HCT116 (cell line): ENCODE data around the gene MYOM1. TPM values are rescaled to one million over a fixed set of nuclear protein-coding genes. Genes with fewer than 3 reads are reported as not detected.

Experiments used
- ATAC-seq: fragments of 200-7000 bp; cut with Tn5 transposase; 2 replicates; pipeline ENCODE4 v1.9.1; 2020; ENCODE audit warnings: mild to moderate bottlenecking, moderate library complexity
- BruUV-seq: library from RNA; stranded (reverse); fragments of 400-500 nt; replicated peaks from 2 replicates; lab custom pipeline; 2021; lab: Mats Ljungman, UMichigan
- CTCF ChIA-PET: fragments of 300-600 bp; sonication (Branson Sonifier 250); formaldehyde crosslinking; loops from one replicate; lab custom pipeline; 2021; ENCODE audit warnings: antibody characterized with exemption; lab: Charles Lee
- POLR2A ChIA-PET: fragments of 300-600, 350-600 bp; sonication (Branson Sonifier 250); formaldehyde crosslinking; loops from one replicate; lab custom pipeline; 2021; ENCODE audit warnings: antibody characterized with exemption; lab: Charles Lee
- RAD21 ChIA-PET, 2 experiments: fragments of 300-600 bp; sonication (Branson Sonifier 250); formaldehyde crosslinking; loops; one replicate each; lab custom pipeline; 2023; ENCODE audit warnings: low total read pairs in 2 of 2; ENCODE audit not compliant: uncharacterized antibody in 2 of 2, unreplicated experiment in 2 of 2, low non-redundant PET in 1 of 2; lab: Charles Lee
- DNase-seq: peaks from one replicate; pipeline ENCODE4 v3.0.0-alpha.2; 2010; ENCODE audit warnings: low read depth, low spot score
- H2AFZ ChIP-seq: fragments of 200-600 bp; shearing (Covaris generic), sonication (generic); 2 replicates; pipeline ENCODE4 v1.6.1; 2017; ENCODE audit warnings: low read depth, mixed run types, mixed read lengths, antibody characterized with exemption, low read length; ENCODE audit not compliant: poor library complexity, severe bottlenecking
- H3K27ac ChIP-seq: 2 replicates; pipeline ENCODE4 v1.5.1; 2012; ENCODE audit warnings: low read depth, low read length
- H3K27me3 ChIP-seq: fragments of 200-600 bp; sonication (generic); 2 replicates; pipeline ENCODE4 v1.6.1; 2016; ENCODE audit warnings: mixed run types, low read length, mixed read lengths; ENCODE audit not compliant: insufficient read depth
- H3K36me3 ChIP-seq, 2 experiments: fragments of 200-500 bp in 1 of 2; fragments of 200-600 bp in 1 of 2; sonication (Bioruptor generic) in 1 of 2; sonication (generic) in 1 of 2; 2 replicates each; pipeline versions ENCODE4 v1.5.1 to v1.6.1; 2014 to 2016; ENCODE audit warnings: low read length in 2 of 2, inconsistent platforms in 1 of 2, mixed read lengths in 1 of 2, mixed run types in 1 of 2; ENCODE audit not compliant: insufficient read depth in 2 of 2, control insufficient read depth in 1 of 2
- H3K4me1 ChIP-seq, 2 experiments: fragments of 200-600 bp in 1 of 2; sonication (generic) in 1 of 2; 2 replicates each; pipeline versions ENCODE4 v1.5.1 to v1.6.1; 2012 to 2017; ENCODE audit warnings: low read length in 2 of 2, inconsistent platforms in 1 of 2, mild to moderate bottlenecking in 1 of 2, mixed read lengths in 1 of 2, mixed run types in 1 of 2, moderate library complexity in 1 of 2; ENCODE audit not compliant: insufficient read depth in 2 of 2, control insufficient read depth in 1 of 2
- H3K4me2 ChIP-seq: fragments of 200-600 bp; sonication (generic); 2 replicates; pipeline ENCODE4 v1.6.1; 2017; ENCODE audit warnings: mixed run types, low read length, mixed read lengths
- H3K4me3 ChIP-seq, 2 experiments: fragments of 200-600 bp in 1 of 2; sonication (generic) in 1 of 2; replicated peaks in 1 of 2; 2 replicates each; pipeline ENCODE4 v1.5.1; 2011 to 2016; ENCODE audit warnings: low read length in 2 of 2, control low read depth in 1 of 2, low read depth in 1 of 2, mild to moderate bottlenecking in 1 of 2, mixed read lengths in 1 of 2, mixed run types in 1 of 2
- H3K79me2 ChIP-seq: fragments of 200-600 bp; sonication (generic); 2 replicates; pipeline ENCODE4 v1.6.1; 2017; ENCODE audit warnings: mild to moderate bottlenecking, mixed run types, low read length, moderate library complexity, mixed read lengths; ENCODE audit not compliant: insufficient read depth
- H3K9ac ChIP-seq: fragments of 200-600 bp; sonication (generic); 2 replicates; pipeline ENCODE4 v1.6.1; 2016; ENCODE audit warnings: low read length, mixed read lengths
- H3K9me2 ChIP-seq: fragments of 200-600 bp; sonication (generic), shearing (Covaris generic); 2 replicates; pipeline ENCODE4 v1.6.1; 2017; ENCODE audit warnings: mixed run types, mild to moderate bottlenecking, moderate library complexity; ENCODE audit not compliant: insufficient read depth
- H3K9me3 ChIP-seq, 2 experiments: fragments of 200-500 bp in 1 of 2; fragments of 200-600 bp in 1 of 2; sonication (Bioruptor generic) in 1 of 2; sonication (generic) in 1 of 2; 2 replicates each; pipeline ENCODE4 v1.6.1; 2014 to 2017; ENCODE audit warnings: low read length in 2 of 2, mixed read lengths in 2 of 2, inconsistent platforms in 1 of 2, low read depth in 1 of 2, mild to moderate bottlenecking in 1 of 2, mixed run types in 1 of 2, moderate library complexity in 1 of 2; ENCODE audit not compliant: control insufficient read depth in 1 of 2, insufficient read depth in 1 of 2
- H4K20me1 ChIP-seq: fragments of 200-600 bp; sonication (generic), shearing (Covaris generic); 2 replicates; pipeline ENCODE4 v1.6.1; 2017; ENCODE audit warnings: mixed run types, mild to moderate bottlenecking, moderate library complexity; ENCODE audit not compliant: insufficient read depth
- CBX3 ChIP-seq: IDR thresholded peaks from 2 replicates; pipeline ENCODE4 v1.6.1; 2012; ENCODE audit warnings: low read depth
- CEBPB ChIP-seq: IDR thresholded peaks from 2 replicates; pipeline ENCODE4 v1.6.1; 2012; ENCODE audit warnings: low read depth
- EGR1 ChIP-seq: IDR thresholded peaks from 2 replicates; pipeline ENCODE4 v1.6.1; 2012; ENCODE audit warnings: low read depth
- ELF1 ChIP-seq: IDR thresholded peaks from 2 replicates; pipeline ENCODE4 v1.6.1; 2012; ENCODE audit warnings: low read depth, borderline replicate concordance
- EZH2 ChIP-seq: fragments of 200-600 bp; sonication (generic); IDR thresholded peaks from 2 replicates; pipeline ENCODE4 v1.6.1; 2017; ENCODE audit warnings: antibody characterized with exemption, mixed run types
- EZH2phosphoT487 ChIP-seq: fragments of 200-600 bp; IDR thresholded peaks from 2 replicates; pipeline ENCODE4 v1.6.1; 2018; ENCODE audit warnings: antibody characterized with exemption, borderline replicate concordance
- FOSL1 ChIP-seq: IDR thresholded peaks from 2 replicates; pipeline ENCODE4 v1.6.1; 2012; ENCODE audit warnings: low read depth
- JUND ChIP-seq: IDR thresholded peaks from 2 replicates; pipeline ENCODE4 v1.6.1; 2012
- POLR2A ChIP-seq: IDR thresholded peaks from 2 replicates; pipeline ENCODE4 v1.7.0; 2011; ENCODE audit warnings: borderline replicate concordance; ENCODE audit not compliant: insufficient read depth, insufficient read length; ENCODE audit errors: extremely low read depth
- RAD21 ChIP-seq: IDR thresholded peaks from 2 replicates; pipeline ENCODE4 v1.6.1; 2012; ENCODE audit warnings: low read depth, mild to moderate bottlenecking
- REST ChIP-seq: IDR thresholded peaks from 2 replicates; pipeline ENCODE4 v1.6.1; 2012; ENCODE audit warnings: low read depth
- SIN3A ChIP-seq: IDR thresholded peaks from 2 replicates; pipeline ENCODE4 v1.6.1; 2012; ENCODE audit warnings: low read depth
- SP1 ChIP-seq: IDR thresholded peaks from 2 replicates; pipeline ENCODE4 v1.6.1; 2012; ENCODE audit warnings: low read depth
- TCF7L2 ChIP-seq: IDR thresholded peaks from 2 replicates; pipeline ENCODE4 v1.7.0; 2011; ENCODE audit warnings: borderline replicate concordance, inconsistent platforms; ENCODE audit not compliant: insufficient read depth, insufficient read length; ENCODE audit errors: extremely low read depth
- YY1 ChIP-seq: IDR thresholded peaks from 2 replicates; pipeline ENCODE4 v1.6.1; 2011; ENCODE audit warnings: low read length, low read depth, moderate library complexity, mild to moderate bottlenecking; ENCODE audit not compliant: insufficient replicate concordance; ENCODE audit errors: extremely low read depth
- ZFX ChIP-seq: fragments of 450-650 bp; IDR thresholded peaks from 2 replicates; pipeline ENCODE4 v1.6.1; 2017
- ZNF274 ChIP-seq: fragments of 200-500 bp; sonication (Bioruptor generic); IDR thresholded peaks from 2 replicates; pipeline ENCODE4 v1.6.1; 2014; ENCODE audit warnings: mild to moderate bottlenecking, low read depth, low read length, inconsistent platforms
- intact Hi-C: fragments of 100-400 bp; cut with micrococcal nuclease; formaldehyde crosslinking; loops from 2 replicates; pipeline ENCODE4 v1.10.0; 2022
- total RNA-seq: library from RNA; stranded (reverse); gene quantifications from one replicate; pipeline ENCODE4 v1.2.1, GENCODE V29; 2021; ENCODE audit not compliant: unreplicated experiment
- TF ChIP-seq, protein P1 (sequence below): IDR thresholded peaks from 2 replicates; pipeline ENCODE4 v1.6.1; 2012
- TF ChIP-seq, protein P2 (sequence below): IDR thresholded peaks from 2 replicates; pipeline ENCODE4 v1.6.1; 2011; ENCODE audit warnings: mild to moderate bottlenecking, low read length, moderate library complexity; ENCODE audit not compliant: insufficient replicate concordance; ENCODE audit errors: extremely low read depth

MYOM1 gene
- total RNA-seq, 1 experiment from 2014 or later, result 0.52 TPM

DNA sequence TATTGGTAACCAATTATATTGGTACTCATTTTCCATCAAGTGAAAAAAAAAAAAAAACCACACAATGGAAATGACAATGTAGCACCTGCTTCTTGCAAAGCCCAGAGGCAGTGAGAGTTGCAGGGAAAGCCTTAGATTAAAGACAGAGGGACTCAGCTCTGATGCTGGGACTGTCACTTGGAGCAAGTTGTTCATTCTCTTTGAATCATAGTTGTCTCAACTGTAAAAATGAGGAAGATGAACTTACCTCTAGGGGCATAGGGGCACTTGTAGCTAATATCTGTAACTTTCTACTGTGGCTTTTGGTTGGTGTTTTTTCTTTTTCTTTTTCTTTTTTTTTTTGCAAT is 125.5 kb downstream of the MYOM1 start:
- no TSS peak for BruUV-seq
- H2AFZ ChIP-seq, result no peak overlapping the region
- no peaks in the 10 kb centered on the region for H4K20me1 ChIP-seq
- POLR2A ChIA-PET, result no interaction called here
- TF ChIP-seq ZNF274, result no peak
- no peak for TF ChIP-seq ZFX
- no peak for TF ChIP-seq CEBPB
- TF ChIP-seq EZH2, result no peak
- no peak for TF ChIP-seq SP1
- TF ChIP-seq RAD21, result no peak
- TF ChIP-seq SIN3A, result no peak
- no peak for TF ChIP-seq POLR2A
- no peak for TF ChIP-seq EGR1
- TF ChIP-seq EZH2phosphoT487, result no peak
- TF ChIP-seq ELF1, result no peak
- TF ChIP-seq TCF7L2, result no peak
- TF ChIP-seq REST, result no peak
- TF ChIP-seq YY1, result no peak
- TF ChIP-seq JUND, result no peak
- no peak for TF ChIP-seq CBX3
- no peak for TF ChIP-seq FOSL1
- TF ChIP-seq, protein P1, sequence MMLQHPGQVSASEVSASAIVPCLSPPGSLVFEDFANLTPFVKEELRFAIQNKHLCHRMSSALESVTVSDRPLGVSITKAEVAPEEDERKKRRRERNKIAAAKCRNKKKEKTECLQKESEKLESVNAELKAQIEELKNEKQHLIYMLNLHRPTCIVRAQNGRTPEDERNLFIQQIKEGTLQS, result no peak
- TF ChIP-seq, protein P2, sequence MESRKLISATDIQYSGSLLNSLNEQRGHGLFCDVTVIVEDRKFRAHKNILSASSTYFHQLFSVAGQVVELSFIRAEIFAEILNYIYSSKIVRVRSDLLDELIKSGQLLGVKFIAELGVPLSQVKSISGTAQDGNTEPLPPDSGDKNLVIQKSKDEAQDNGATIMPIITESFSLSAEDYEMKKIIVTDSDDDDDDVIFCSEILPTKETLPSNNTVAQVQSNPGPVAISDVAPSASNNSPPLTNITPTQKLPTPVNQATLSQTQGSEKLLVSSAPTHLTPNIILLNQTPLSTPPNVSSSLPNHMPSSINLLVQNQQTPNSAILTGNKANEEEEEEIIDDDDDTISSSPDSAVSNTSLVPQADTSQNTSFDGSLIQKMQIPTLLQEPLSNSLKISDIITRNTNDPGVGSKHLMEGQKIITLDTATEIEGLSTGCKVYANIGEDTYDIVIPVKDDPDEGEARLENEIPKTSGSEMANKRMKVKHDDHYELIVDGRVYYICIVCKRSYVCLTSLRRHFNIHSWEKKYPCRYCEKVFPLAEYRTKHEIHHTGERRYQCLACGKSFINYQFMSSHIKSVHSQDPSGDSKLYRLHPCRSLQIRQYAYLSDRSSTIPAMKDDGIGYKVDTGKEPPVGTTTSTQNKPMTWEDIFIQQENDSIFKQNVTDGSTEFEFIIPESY, result no peak
- TF ChIP-seq, all 23 proteins: peak for 0
- H3K9me2 ChIP-seq, result no peaks in the 10 kb centered on the region
- no peaks in the 10 kb centered on the region for H3K36me3 ChIP-seq
- ATAC-seq, result no peak
- H3K4me1 ChIP-seq, result no peaks in the 10 kb centered on the region
- CTCF ChIA-PET, result no interaction called here
- RAD21 ChIA-PET, result no interaction called here
- no peak overlapping the region for H3K4me3 ChIP-seq
- H3K9me3 ChIP-seq, result no peaks in the 10 kb centered on the region
- H3K79me2 ChIP-seq, result no peaks in the 10 kb centered on the region
- no peak overlapping the region for H3K27ac ChIP-seq
- no peaks in the 10 kb centered on the region for H3K27me3 ChIP-seq
- intact Hi-C loops, result no loop called here
- no peak overlapping the region for H3K4me2 ChIP-seq
- DNase-seq, result no peak
- no peak overlapping the region for H3K9ac ChIP-seq
